Gastroesophageal sphincter (tissue), 4 donors: ENCODE measurements around the gene CDH24. TPM values are rescaled to one million over a fixed set of nuclear protein-coding genes. Genes with fewer than 3 reads are reported as not detected.

ENCODE experiments used
- ATAC-seq: fragments of 150-250 bp; one replicate; pipeline ENCODE4 v1.9.1; 2016; ENCODE audit warnings: mild to moderate bottlenecking, moderate library complexity
- H3K27ac ChIP-seq, 4 donors: fragments of 200-600 bp; sonication (generic) in 3 of 4; 1 replicate in 3 of 4; 2 replicates in 1 of 4; pipeline ENCODE4 v1.5.1; 2016 to 2019
- H3K27me3 ChIP-seq: fragments of 200-600 bp; sonication (generic); one replicate; pipeline ENCODE4 v1.5.1; 2019
- H3K36me3 ChIP-seq, 2 donors: fragments of 200-600 bp; sonication (generic); one replicate each; pipeline ENCODE4 v1.5.1; 2019; ENCODE audit warnings: control low read depth in 1 of 2
- H3K4me1 ChIP-seq, 3 donors: fragments of 200-600 bp; sonication (generic); 1 replicate in 2 of 3; 2 replicates in 1 of 3; pipeline ENCODE4 v1.5.1; 2016 to 2019; ENCODE audit warnings: control low read depth in 2 of 3
- H3K4me3 ChIP-seq, 2 donors: fragments of 200-600 bp; sonication (generic); one replicate each; pipeline ENCODE4 v1.5.1; 2019; ENCODE audit warnings: mild to moderate bottlenecking in 1 of 2, moderate library complexity in 1 of 2
- H3K9me3 ChIP-seq, 3 donors: fragments of 200-600 bp; sonication (generic); one replicate each; pipeline ENCODE4 v1.5.1; 2017 to 2019; ENCODE audit warnings: control low read depth in 2 of 3
- CTCF ChIP-seq, 4 experiments: fragments of 200-600 bp in 2 of 4; fragments of 450-650 bp in 2 of 4; sonication (generic) in 1 of 4; IDR thresholded peaks; one replicate each; pipeline ENCODE4 v1.5.1; 2017 to 2019; ENCODE audit warnings: antibody characterized with exemption in 4 of 4, mild to moderate bottlenecking in 2 of 4, moderate library complexity in 2 of 4
- EP300 ChIP-seq: sonication (generic); formaldehyde crosslinking; IDR thresholded peaks from one replicate; pipeline ENCODE4 v1.6.1; 2017; ENCODE audit warnings: antibody characterized with exemption, mild to moderate bottlenecking
- POLR2A ChIP-seq, 2 donors: fragments of 450-650 bp; IDR thresholded peaks; one replicate each; pipeline ENCODE4 v1.6.1; 2017; ENCODE audit warnings: antibody characterized with exemption in 2 of 2, mild to moderate bottlenecking in 2 of 2, moderate library complexity in 1 of 2
- POLR2AphosphoS5 ChIP-seq: sonication (generic); formaldehyde crosslinking; IDR thresholded peaks from one replicate; pipeline ENCODE4 v1.6.1; 2017; ENCODE audit warnings: antibody characterized with exemption
- WGBS, 2 donors: methylation state at CpG; one replicate each; pipeline ENCODE4 v1.1.5; 2018; ENCODE audit warnings: low coverage in 1 of 2; 5-methylcytosine and 5-hydroxymethylcytosine counted together
- total RNA-seq, 4 donors: library from RNA; depleted of rRNA; stranded (reverse); fragments of >200 nt; gene quantifications; one replicate each; pipeline ENCODE4 v1.1.0, GENCODE V29; 2016

The CDH24 gene
- total RNA-seq, 4 donors from 2014 or later = 1.5 to 3.6 (median 2.6) TPM

- no peak overlapping the region for H3K4me3 ChIP-seq
- H3K4me1 ChIP-seq = peaks cover 0 to 15% (median 5%) of the 10 kb centered on the region in 3 donors
- H3K27ac ChIP-seq = no peak overlapping the region
- peaks cover 13% of the 10 kb centered on the region for H3K27me3 ChIP-seq
- no peaks in the 10 kb centered on the region for H3K36me3 ChIP-seq
- no peak for TF ChIP-seq POLR2A (IDR thresholded peaks at IDR 0.05)
- 45 to 86% methylated on average over 1 to 3 of the region's 5 CpGs for WGBS, 2 donors
- H3K9me3 ChIP-seq = no peaks in the 10 kb centered on the region
- ATAC-seq = no peak
Measured at GRCh38 chr14:23051141-23052057, 5.9 kb downstream of the CDH24 start.

DNA sequence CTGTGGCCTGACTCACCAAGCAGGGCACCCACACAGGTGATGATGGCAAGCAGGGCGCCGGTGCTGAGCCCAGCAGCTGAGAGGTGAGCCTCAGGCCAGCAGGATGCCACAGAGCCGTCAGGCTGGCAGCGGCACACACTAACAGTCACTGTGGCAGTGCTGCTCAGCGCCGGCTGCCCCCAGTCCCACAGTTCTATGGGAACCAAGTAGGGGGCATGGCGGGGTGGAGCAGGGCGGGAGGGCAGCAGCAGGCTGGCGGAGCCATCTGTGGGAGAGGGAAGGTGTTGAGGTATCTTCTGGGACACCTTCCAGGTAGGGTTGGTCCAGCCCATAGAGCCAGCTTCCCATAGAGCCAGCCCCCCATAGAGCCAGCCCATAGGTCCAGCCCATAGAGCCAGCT is 8.3 kb downstream of the CDH24 start:
- Histone ChIP-seq H3K4me1 (peaks cover 0 to 6% (median 0%) of the 10 kb centered on the region in 3 donors), H3K4me3 (no peak overlapping the region), H3K27ac (no peak overlapping the region), H3K36me3 (no peaks in the 10 kb centered on the region), H3K9me3 (no peaks in the 10 kb centered on the region), H3K27me3 (peaks cover 13% of the 10 kb centered on the region)
- no peak for ATAC-seq
- no CpG with 5 or more reads among the region's 9 CpGs for WGBS, 2 donors
- TF ChIP-seq POLR2AphosphoS5 = no peak
- no peak for TF ChIP-seq CTCF (IDR thresholded peaks at IDR 0.05)
- TF ChIP-seq POLR2A (IDR thresholded peaks at IDR 0.05) = no peak
- no peak for TF ChIP-seq EP300

DNA sequence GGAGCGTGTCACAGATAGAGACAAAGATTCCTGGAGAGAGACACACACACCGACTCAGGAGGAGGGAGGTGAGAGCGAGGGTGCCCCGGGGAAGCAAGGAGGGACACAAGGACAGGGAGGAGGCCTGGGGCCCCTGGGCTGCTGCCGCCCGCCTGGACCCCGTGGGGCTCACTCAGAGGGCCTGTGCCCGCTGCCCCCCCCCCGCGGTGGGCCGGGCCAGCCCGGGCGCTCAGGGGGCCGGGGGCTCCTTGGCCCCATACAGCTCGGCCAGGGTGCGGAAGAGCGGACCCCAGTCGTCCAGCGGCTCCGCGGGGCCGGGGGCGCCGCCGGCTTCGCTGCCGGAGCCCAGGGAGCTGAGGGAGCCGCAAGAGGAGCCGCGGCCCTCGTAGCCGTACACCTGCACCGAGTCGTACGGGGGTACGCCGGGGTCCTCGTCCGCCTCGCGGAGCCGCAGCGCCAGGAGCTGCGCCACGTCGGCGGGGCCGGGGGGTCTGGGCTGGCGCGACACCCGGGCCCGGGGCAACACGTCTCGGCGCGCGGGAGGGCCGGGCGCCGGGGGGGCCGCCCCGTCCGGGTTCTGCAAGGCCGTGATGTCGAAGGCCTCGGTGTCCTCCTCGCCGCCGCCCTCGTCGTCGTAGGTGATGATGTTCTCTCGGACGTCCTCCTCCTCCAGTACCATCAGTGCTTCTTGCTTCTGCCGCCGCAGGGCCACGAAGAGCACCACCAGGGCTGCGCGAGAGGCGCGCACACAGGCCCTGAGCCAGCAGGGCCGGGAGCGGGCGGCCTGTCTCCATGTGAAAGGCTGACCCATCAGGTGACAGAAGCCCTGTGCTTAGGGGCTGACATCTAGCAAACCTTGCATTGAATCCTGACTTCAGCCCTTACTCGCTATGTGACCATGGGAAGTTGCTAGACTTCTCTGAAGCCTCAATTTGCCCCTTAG is 9.3 kb downstream of the CDH24 start:
- 45 to 78% methylated on average over 8 to 13 of the region's 85 CpGs for WGBS, 2 donors
- TF ChIP-seq EP300 = no peak
- no peak for TF ChIP-seq POLR2A (IDR thresholded peaks at IDR 0.05)
- no peak for TF ChIP-seq CTCF (IDR thresholded peaks at IDR 0.05)
- no peak for TF ChIP-seq POLR2AphosphoS5
- H3K9me3 ChIP-seq = no peaks in the 10 kb centered on the region
- H3K36me3 ChIP-seq = no peaks in the 10 kb centered on the region
- ATAC-seq = no peak
- H3K27ac ChIP-seq = peak overlapping the region in 2 of 4 donors; percentile 2 to 40
- H3K4me3 ChIP-seq = no peak overlapping the region
- H3K27me3 ChIP-seq = peaks cover 13% of the 10 kb centered on the region
- H3K4me1 ChIP-seq = peaks cover 0 to 6% (median 0%) of the 10 kb centered on the region in 3 donors

DNA sequence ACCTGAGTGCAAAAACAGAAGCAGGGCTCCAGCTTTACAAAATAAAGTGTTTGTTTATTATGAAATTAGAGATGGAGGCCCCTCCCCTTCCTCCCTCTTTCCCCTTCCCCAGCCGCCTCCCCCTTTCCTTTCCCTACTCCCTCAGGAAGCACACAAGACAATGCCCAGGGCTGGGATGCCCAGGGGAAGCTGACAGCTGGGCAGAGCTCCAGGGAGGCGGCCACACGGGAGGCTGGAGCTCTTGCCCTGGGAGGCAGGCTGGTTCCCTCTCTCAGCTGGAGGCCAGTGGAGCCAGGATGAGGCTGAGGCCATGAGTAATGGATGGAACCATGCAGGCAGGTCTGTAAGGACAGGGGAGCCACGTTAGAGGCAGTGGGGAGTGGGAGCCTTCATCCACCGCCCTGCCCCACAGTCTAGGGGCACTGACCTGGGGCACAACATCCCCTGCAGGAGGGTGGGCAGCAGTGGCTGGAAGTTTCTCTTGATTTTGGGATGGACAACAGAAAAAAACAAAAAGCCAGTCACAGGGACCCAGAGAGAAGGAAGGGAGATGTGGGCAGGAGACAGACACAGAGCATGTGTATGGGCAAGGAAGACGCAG is 10.2 kb downstream of the CDH24 start:
- no peak for ATAC-seq
- H3K4me1 ChIP-seq = peaks cover 0 to 6% (median 0%) of the 10 kb centered on the region in 3 donors
- H3K27ac ChIP-seq = peak overlapping the region in 2 of 4 donors; percentile 2 to 40
- no peaks in the 10 kb centered on the region for H3K9me3 ChIP-seq
- H3K27me3 ChIP-seq = peaks cover 13% of the 10 kb centered on the region
- WGBS, 2 donors = 20 to 93% methylated on average over 1 to 3 of the region's 6 CpGs
- TF ChIP-seq POLR2A (IDR thresholded peaks at IDR 0.05) = no peak
- TF ChIP-seq POLR2AphosphoS5 = no peak
- no peak for TF ChIP-seq EP300
- TF ChIP-seq CTCF (IDR thresholded peaks at IDR 0.05) = no peak
- no peaks in the 10 kb centered on the region for H3K36me3 ChIP-seq
- no peak overlapping the region for H3K4me3 ChIP-seq
